HG02610 (cell line): ENCODE results near the gene CREG1.
A peak's percentile ranks its signal among the peaks of the same experiment; 100 is the strongest.
"Not testable (repeated sequence)": the region's sequence is repeated elsewhere in the genome, so short reads cannot be mapped to it uniquely, and the experiment has no call there.

Experiments
- ATAC-seq: cut with Tn5 transposase; IDR thresholded peaks from one replicate; pipeline ENCODE4 v1.9.1; 2021; ENCODE audit warnings: mild to moderate bottlenecking, moderate library complexity; ENCODE audit not compliant: unreplicated experiment

Gene CREG1

GRCh38 chr1:167564612-167565270 is 11.2 kb upstream of the CREG1 start:
- no peak for ATAC-seq

- no peak for ATAC-seq
These were observed 10.2 kb upstream of the CREG1 start for GRCh38 chr1:167563579-167564246.

- no peak for ATAC-seq
These were observed 9.1 kb upstream of the CREG1 start for GRCh38 chr1:167562702-167563101.

GRCh38 chr1:167561753-167562152 is 8.2 kb upstream of the CREG1 start:
- ATAC-seq = no peak

GRCh38 chr1:167555971-167556714 is 2.6 kb upstream of the CREG1 start:
- ATAC-seq = no peak

- ATAC-seq = not testable (repeated sequence)
These were observed 1.5 kb upstream of the CREG1 start for GRCh38 chr1:167555072-167555471.

- ATAC-seq = peak; percentile 14
These were observed 642 bp upstream of the CREG1 start for GRCh38 chr1:167554028-167554779.

- no peak for ATAC-seq
These were observed 2.2 kb downstream of the CREG1 start for GRCh38 chr1:167551362-167551761.

GRCh38 chr1:167548059-167548932 is 5.3 kb downstream of the CREG1 start:
- no peak for ATAC-seq

- ATAC-seq = no peak
These were observed 6.6 kb downstream of the CREG1 start for GRCh38 chr1:167546935-167547334.

GRCh38 chr1:167545349-167545748 is 8.2 kb downstream of the CREG1 start:
- ATAC-seq = no peak

- ATAC-seq = no peak
These were observed 9.0 kb downstream of the CREG1 start for GRCh38 chr1:167544447-167545093.

GRCh38 chr1:167543199-167543990 is 10.2 kb downstream of the CREG1 start:
- no peak for ATAC-seq

- ATAC-seq = peak; percentile 43
These were observed 11.2 kb downstream of the CREG1 start for GRCh38 chr1:167542109-167543032.

- ATAC-seq = no peak
These were observed 12.0 kb downstream of the CREG1 start for GRCh38 chr1:167541610-167542009.

- ATAC-seq = no peak
These were observed 12.6 kb downstream of the CREG1 start for GRCh38 chr1:167541003-167541402.

GRCh38 chr1:167538657-167539056 is 14.9 kb downstream of the CREG1 start:
- no peak for ATAC-seq

GRCh38 chr1:167533851-167534300 is 19.7 kb downstream of the CREG1 start:
- ATAC-seq = peak; percentile 67
